AG09319 (cell line): ENCODE results near the gene PRKG2.

Experiments
- DNase-seq: peaks from one replicate; pipeline ENCODE4 v3.0.0-alpha.2; 2010; ENCODE audit warnings: low read depth; ENCODE audit errors: extremely low read depth
- TF ChIP-seq, protein P1 (sequence below): IDR thresholded peaks from 2 replicates; pipeline ENCODE4 v1.5.1; 2011; ENCODE audit warnings: low read depth, mild to moderate bottlenecking, inconsistent platforms, low read length, moderate library complexity

PRKG2 gene

DNA sequence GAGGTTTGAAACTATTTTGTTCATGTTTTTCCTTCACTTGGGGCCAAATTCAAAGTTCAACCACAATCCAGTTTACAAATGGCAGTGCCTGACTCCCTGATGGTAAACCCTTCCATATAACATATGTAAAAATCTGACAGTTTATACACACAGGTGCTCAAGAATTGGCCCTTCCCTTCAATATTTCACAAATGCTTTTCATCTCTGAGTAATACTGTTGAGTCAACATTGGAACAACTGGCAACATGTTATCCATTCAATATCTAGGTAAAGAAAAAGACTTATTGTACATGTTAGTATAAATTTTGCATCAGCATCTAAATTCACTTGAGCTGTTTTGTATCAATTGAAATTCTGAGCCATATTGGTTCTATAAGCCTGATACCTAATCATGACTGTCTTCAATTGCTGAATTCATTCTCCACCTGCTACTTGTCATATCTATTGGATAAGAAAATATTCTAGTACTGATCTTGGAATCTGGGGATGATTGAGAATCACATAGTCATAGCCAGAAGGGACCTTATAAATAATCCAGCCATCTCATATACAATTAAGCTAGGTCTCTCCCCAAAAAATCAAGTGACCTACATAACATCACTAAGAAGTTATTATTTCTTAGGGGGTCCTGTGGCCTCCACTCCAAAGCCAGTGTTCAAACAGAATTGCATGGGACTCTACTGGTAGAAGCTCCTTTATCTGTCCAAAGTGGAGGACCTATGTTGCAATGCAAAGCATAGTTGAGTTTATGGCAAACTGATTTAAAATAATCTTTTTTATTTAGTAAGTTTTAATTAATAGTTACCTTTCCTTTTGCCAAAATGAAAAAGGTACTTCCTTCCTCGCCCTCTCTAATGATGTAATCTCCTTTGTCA lies 61.9 kb downstream of the PRKG2 start:
- TF ChIP-seq, protein P1, sequence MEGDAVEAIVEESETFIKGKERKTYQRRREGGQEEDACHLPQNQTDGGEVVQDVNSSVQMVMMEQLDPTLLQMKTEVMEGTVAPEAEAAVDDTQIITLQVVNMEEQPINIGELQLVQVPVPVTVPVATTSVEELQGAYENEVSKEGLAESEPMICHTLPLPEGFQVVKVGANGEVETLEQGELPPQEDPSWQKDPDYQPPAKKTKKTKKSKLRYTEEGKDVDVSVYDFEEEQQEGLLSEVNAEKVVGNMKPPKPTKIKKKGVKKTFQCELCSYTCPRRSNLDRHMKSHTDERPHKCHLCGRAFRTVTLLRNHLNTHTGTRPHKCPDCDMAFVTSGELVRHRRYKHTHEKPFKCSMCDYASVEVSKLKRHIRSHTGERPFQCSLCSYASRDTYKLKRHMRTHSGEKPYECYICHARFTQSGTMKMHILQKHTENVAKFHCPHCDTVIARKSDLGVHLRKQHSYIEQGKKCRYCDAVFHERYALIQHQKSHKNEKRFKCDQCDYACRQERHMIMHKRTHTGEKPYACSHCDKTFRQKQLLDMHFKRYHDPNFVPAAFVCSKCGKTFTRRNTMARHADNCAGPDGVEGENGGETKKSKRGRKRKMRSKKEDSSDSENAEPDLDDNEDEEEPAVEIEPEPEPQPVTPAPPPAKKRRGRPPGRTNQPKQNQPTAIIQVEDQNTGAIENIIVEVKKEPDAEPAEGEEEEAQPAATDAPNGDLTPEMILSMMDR: no peak
- no peak for DNase-seq

DNA sequence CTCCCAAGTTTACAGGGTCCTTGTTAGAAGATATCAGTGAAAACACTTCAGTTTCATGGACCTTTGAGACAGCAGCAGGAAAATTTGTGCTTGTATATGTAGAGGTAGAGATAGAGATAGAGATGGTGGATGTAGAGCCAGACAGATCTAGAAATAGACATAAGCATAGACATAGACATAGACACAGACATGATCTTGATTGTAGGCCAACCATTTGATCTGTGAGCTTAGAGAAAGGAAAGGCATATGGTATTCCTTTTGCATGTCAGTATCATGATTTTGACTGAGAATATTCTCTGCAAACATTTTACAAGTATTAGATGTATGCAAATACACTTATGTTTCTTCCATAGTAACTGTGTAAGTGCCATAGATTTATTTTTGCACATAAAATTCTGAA lies 65.0 kb downstream of the PRKG2 start:
- TF ChIP-seq, protein P1: no peak
- DNase-seq: no peak

DNA sequence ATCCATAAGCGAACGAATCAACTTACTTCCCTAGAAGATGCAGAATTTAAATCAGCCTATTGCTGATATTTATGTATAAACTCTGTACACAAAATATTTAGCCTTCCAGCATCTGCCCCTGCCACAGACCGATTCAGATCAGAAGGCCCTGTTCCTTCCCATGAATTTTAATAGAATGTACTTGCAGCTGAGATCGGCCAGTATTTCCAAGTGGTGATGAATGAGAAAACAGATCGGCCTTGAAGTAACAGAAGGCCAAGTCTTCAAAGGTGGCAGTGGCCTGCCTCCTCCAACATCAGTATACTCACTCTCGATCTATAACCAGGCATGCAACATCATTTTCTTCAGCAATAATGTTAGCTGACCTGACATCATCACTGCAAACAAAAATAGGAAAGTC lies 66.4 kb downstream of the PRKG2 start:
- TF ChIP-seq, protein P1: no peak
- no peak for DNase-seq

DNA sequence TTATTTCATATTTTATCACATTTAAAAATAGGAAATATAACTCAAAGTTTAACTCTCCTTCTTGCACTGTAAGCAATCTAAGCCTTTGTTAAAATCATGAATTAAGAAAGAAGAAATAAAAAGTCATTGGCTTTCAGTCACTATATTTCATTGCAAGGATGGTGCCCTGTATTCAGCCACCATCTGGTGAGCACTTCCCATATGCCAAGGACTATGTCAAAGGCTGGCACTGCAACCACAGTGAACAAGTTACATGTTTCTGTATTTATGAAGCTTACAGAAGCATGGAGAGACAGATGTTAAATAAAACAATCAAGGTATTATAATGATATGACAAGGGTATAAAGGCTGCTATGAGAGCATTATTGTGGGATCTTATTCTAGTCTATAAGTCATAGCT lies 68.6 kb downstream of the PRKG2 start:
- TF ChIP-seq, protein P1: no peak
- DNase-seq: no peak

DNA sequence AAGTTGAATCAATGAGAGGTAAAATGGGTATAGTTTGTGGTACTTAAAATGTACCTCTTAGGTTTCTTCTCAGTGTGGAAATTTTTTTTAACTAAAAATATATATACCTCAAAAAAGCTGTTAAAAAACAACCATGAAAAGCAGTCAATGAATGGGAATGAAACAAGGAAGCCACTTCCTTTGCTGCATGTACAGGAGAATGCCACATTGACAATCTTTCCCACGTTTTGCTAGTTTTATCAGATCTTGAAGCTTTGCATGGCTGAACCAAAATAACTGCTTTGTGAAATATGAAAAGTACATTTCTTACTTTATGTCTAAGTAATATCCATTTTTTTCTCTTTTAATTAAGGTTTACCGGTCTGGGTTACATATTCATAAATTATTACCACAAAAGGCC lies 71.8 kb downstream of the PRKG2 start:
- no peak for DNase-seq
- TF ChIP-seq, protein P1: no peak

DNA sequence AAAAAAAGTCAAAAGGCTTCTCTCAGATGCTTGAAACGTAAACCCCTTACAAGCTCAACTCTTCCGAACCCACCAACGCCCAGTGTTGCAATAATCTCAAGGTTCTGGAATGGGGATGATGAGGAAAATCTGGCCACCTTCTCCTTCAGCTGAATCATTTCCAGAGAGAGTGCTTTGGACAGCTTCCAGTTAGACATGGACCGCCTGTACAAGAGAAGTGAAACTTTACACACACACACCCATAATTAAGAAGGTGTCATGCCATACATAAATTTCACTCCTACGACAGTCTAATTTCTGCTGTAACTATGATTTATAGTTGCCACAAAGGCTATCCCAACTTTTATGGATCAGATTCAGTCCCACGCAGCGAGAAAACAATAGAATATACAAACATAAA lies 72.3 kb downstream of the PRKG2 start:
- peak; percentile 38 for DNase-seq
- TF ChIP-seq, protein P1: no peak

DNA sequence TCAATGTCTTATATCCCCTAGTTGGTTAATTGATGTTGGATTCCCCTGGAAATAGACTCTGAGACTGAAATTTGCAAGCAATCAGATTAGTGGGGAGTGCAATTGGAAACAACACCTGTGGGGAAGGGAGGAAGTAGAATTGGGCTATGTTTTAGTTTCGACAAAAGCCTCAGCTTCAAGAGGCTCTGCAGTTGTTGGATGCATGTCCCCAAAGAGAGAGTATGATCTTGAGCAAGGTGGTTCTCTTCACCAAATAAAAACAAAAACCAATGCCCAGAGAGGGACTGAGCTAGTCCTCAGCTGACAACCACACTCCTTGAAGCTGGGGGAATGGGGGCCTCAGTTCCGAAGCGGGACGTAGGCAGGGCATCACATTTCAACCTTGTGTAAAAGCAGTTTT lies 77.1 kb downstream of the PRKG2 start:
- TF ChIP-seq, protein P1: no peak
- DNase-seq: no peak
